Measurements from ENCODE around the gene EFNA1. TPM values are rescaled to one million over a fixed set of nuclear protein-coding genes. Genes with fewer than 3 reads are reported as not detected.

EFNA1 gene
- total RNA-seq, 1 experiment from 2014 or later, result 25.7 TPM

DNA sequence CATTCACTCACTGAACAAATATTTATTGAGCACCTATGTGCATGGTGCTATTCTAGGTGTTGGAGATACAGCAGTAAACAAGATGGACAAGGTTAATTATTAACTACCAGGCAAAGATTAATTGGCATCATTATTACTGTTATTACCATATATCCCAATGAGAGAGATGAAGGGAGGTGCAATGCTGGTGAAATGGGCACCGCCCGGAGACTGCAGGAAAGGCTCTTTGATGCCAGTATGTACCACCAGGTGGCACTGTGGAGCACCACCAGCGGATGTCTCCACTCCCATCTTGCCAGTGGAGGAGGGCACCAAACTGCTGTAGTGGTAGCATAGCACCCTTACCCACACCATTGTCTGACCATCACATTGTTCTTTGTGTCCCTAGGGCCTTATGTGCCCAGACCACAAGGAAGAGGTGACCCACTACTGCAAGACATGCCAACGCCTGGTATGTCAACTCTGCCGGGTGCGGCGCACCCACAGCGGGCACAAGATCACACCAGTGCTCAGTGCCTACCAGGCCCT, 48.9 kb downstream of the EFNA1 start:
- in situ Hi-C loops (cut with HindIII; ENCODE audit: low pct_unique_long_range_greater_than_20kb, low sequenced_read_pairs), result no loop called here
- peak; percentile 91 for DNase-seq (ENCODE audit: low read depth, low spot score)

DNA sequence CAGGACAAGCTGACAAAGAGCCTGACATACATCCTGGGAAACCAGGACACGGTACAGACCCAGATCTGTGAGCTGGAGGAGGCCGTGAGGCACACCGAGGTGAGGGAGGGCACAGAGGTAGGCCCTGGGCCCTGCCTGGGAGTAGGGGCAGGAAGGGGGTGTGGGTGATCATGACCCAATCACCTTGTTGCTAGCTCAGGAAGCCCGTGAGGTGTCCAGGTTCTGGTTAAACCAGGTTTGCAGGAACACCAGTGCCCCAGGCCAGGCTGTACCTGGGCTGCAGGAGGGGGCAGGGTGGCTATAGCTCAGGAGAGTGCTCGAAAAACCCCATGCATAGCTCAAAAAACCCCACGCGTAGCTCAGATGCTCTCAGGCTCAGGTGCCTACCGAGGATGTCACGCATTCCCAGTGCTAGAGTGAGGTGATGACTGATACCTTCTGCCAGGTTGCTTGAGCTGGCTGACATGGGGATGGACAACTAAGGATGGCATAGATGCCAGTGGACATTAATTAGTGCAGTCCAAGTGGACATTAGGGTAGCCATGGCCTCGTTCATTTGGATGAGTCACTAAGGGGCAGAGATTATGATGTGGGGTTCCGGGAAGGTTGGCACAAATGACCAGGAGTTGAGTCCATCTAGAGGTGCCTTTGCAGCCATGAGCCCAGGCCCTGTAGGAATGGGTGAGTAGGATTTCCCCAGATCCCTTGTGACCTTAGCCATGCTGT, 49.7 kb downstream of the EFNA1 start:
- in situ Hi-C loops (cut with HindIII; ENCODE audit: low pct_unique_long_range_greater_than_20kb, low sequenced_read_pairs), result no loop called here
- DNase-seq (ENCODE audit: low read depth, low spot score), result no peak

- no peak for DNase-seq (ENCODE audit: low read depth, low spot score)
- in situ Hi-C loops (cut with HindIII; ENCODE audit: low pct_unique_long_range_greater_than_20kb, low sequenced_read_pairs), result no loop called here
These were observed 50.2 kb downstream of the EFNA1 start for GRCh38 chr1:155177918-155178281.

- DNase-seq (ENCODE audit: low read depth, low spot score), result no peak
- in situ Hi-C loops (cut with HindIII; ENCODE audit: low pct_unique_long_range_greater_than_20kb, low sequenced_read_pairs), result no loop called here
These were observed 50.9 kb downstream of the EFNA1 start for GRCh38 chr1:155178441-155179111.

GRCh38 chr1:155179112-155180031, 51.7 kb downstream of the EFNA1 start:
- no peak for DNase-seq (ENCODE audit: low read depth, low spot score)
- in situ Hi-C loops (cut with HindIII; ENCODE audit: low pct_unique_long_range_greater_than_20kb, low sequenced_read_pairs), result no loop called here

DNA sequence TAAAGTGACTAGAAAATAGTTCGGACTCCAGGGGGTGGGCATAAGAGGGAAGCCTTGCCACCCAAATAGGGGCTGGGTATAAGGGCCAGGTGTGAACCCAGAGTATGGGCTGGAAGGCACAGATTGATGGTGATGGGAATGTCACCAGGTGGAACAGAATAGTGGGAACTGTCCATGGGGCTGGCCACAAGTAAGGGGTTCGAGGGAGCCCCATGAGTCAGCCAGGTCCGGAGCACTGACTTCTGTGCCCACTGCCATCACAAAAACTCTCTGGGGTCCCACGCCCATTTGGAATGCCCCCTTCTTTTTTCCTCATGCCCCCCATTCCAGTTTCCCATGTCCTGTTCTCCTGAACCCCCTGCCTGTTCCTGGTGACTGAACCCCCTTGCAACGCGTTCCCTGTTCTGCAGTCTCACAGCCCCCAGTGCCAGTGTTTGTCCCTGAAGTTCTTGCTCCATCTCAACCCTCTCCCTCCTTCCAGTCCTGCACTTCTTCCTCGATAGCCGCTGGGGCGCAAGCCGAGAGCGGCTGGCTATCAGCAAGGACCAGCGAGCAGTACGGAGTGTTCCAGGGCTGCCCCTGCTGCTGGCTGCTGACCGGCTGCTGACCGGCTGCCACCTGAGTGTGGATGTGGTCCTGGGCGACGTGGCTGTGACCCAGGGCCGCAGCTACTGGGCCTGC, 53.8 kb downstream of the EFNA1 start:
- in situ Hi-C loops (cut with HindIII; ENCODE audit: low pct_unique_long_range_greater_than_20kb, low sequenced_read_pairs), result no loop called here

GRCh38 chr1:155182052-155182550, 54.4 kb downstream of the EFNA1 start:
- in situ Hi-C loops (cut with HindIII; ENCODE audit: low pct_unique_long_range_greater_than_20kb, low sequenced_read_pairs), result no loop called here
- no peak for DNase-seq (ENCODE audit: low read depth, low spot score)

More for the DNA sequence above, 53.8 kb downstream of the EFNA1 start:
- no peak for DNase-seq (ENCODE audit: low read depth, low spot score)

- DNase-seq (ENCODE audit: low read depth, low spot score), result no peak
- in situ Hi-C loops (cut with HindIII; ENCODE audit: low pct_unique_long_range_greater_than_20kb, low sequenced_read_pairs), result no loop called here
These were observed 56.1 kb downstream of the EFNA1 start for GRCh38 chr1:155183775-155184221.

GRCh38 chr1:155184351-155184811, 56.7 kb downstream of the EFNA1 start:
- no peak for DNase-seq (ENCODE audit: low read depth, low spot score)
- in situ Hi-C loops (cut with HindIII; ENCODE audit: low pct_unique_long_range_greater_than_20kb, low sequenced_read_pairs), result no loop called here

Small RNAs within 50 kb of the gene (small RNA-seq; reads per million reads assigned to genes)
- gene HMGN2P18 (0 reads per million in 2 experiments), gene RF00019 (0 reads per million in 2 experiments)

Other genes with a start within 250 kb of the EFNA1 start
- 10.4 and 19.0 TPM in 2 replicates for gene PMVK, start 191.2 kb upstream of the EFNA1 start, total RNA-seq (2014; rRNA removed; shearing (Covaris generic))
- 78.2 and 81.4 TPM in 2 replicates for gene PBXIP1, start 171.8 kb upstream of the EFNA1 start, total RNA-seq (2014; rRNA removed; shearing (Covaris generic))
- 26.9 and 30.2 TPM in 2 replicates for gene PYGO2, start 166.1 kb upstream of the EFNA1 start, total RNA-seq (2014; rRNA removed; shearing (Covaris generic))
- gene SHC1, start 157.1 kb upstream of the EFNA1 start, total RNA-seq (2014; rRNA removed; shearing (Covaris generic)), result 102 and 107 TPM in 2 replicates
- 122 and 157 TPM in 2 replicates for gene CKS1B, start 153.2 kb upstream of the EFNA1 start, total RNA-seq (2014; rRNA removed; shearing (Covaris generic))
- 53.5 and 58.2 TPM in 2 replicates for gene FLAD1, start 144.5 kb upstream of the EFNA1 start, total RNA-seq (2014; rRNA removed; shearing (Covaris generic))
- 0.48 and 1.2 TPM in 2 replicates for gene LENEP, start 134.3 kb upstream of the EFNA1 start, total RNA-seq (2014; rRNA removed; shearing (Covaris generic))
- 25.1 and 29.1 TPM in 2 replicates for gene ZBTB7B, start 125.1 kb upstream of the EFNA1 start, total RNA-seq (2014; rRNA removed; shearing (Covaris generic))
- gene DCST2, start 94.1 kb upstream of the EFNA1 start, total RNA-seq (2014; rRNA removed; shearing (Covaris generic)), result 0.18 TPM in 1 of 2 replicates, not detected in the other
- gene DCST1, start 94.1 kb upstream of the EFNA1 start, total RNA-seq (2014; rRNA removed; shearing (Covaris generic)), result not detected in 2 replicates
- gene ADAM15, start 76.6 kb upstream of the EFNA1 start, total RNA-seq (2014; rRNA removed; shearing (Covaris generic)), result 62.0 and 67.1 TPM in 2 replicates
- 12.7 and 13.9 TPM in 2 replicates for gene EFNA4, start 64.1 kb upstream of the EFNA1 start, total RNA-seq (2014; rRNA removed; shearing (Covaris generic))
- 6.6 and 8.2 TPM in 2 replicates for gene EFNA3, start 49.0 kb upstream of the EFNA1 start, total RNA-seq (2014; rRNA removed; shearing (Covaris generic))
- gene SLC50A1, start 8.0 kb downstream of the EFNA1 start, total RNA-seq (2014; rRNA removed; shearing (Covaris generic)), result 57.4 and 61.6 TPM in 2 replicates
- 28.5 and 36.9 TPM in 2 replicates for gene DPM3, start 12.7 kb downstream of the EFNA1 start, total RNA-seq (2014; rRNA removed; shearing (Covaris generic))
- 326 and 369 TPM in 2 replicates for gene KRTCAP2, start 45.4 kb downstream of the EFNA1 start, total RNA-seq (2014; rRNA removed; shearing (Covaris generic))
- gene TRIM46, start 46.0 kb downstream of the EFNA1 start, total RNA-seq (2014; rRNA removed; shearing (Covaris generic)), result 0.85 and 1.3 TPM in 2 replicates
- gene THBS3, start 80.0 kb downstream of the EFNA1 start, total RNA-seq (2014; rRNA removed; shearing (Covaris generic)), result 11.4 and 12.1 TPM in 2 replicates
- 128 and 140 TPM in 2 replicates for gene MTX1, start 80.8 kb downstream of the EFNA1 start, total RNA-seq (2014; rRNA removed; shearing (Covaris generic))
- gene ENTREP3, start 127.6 kb downstream of the EFNA1 start, total RNA-seq (2014; rRNA removed; shearing (Covaris generic)), result 6.3 and 7.9 TPM in 2 replicates
- 336 and 344 TPM in 2 replicates for gene SCAMP3, start 134.5 kb downstream of the EFNA1 start, total RNA-seq (2014; rRNA removed; shearing (Covaris generic))
- 16.4 and 28.1 TPM in 2 replicates for gene CLK2, start 145.6 kb downstream of the EFNA1 start, total RNA-seq (2014; rRNA removed; shearing (Covaris generic))
- 2.9 and 3.3 TPM in 2 replicates for gene HCN3, start 149.6 kb downstream of the EFNA1 start, total RNA-seq (2014; rRNA removed; shearing (Covaris generic))
- 0.11 TPM in 1 of 2 replicates, not detected in the other for gene PKLR, start 173.6 kb downstream of the EFNA1 start, total RNA-seq (2014; rRNA removed; shearing (Covaris generic))
- gene FDPS, start 181.0 kb downstream of the EFNA1 start, total RNA-seq (2014; rRNA removed; shearing (Covaris generic)), result 202 and 212 TPM in 2 replicates
- gene RUSC1, start 193.0 kb downstream of the EFNA1 start, total RNA-seq (2014; rRNA removed; shearing (Covaris generic)), result 8.3 and 10.7 TPM in 2 replicates

All from SK-MEL-5 (cell line).